NCI-H446 treated with DMSO at 0.1 percent for 48 hours (cell line): ENCODE measurements around the gene NEO1.
A peak's percentile ranks its signal among the peaks of the same experiment; 100 is the strongest.

Experiments
- DNase-seq: peaks from one replicate; lab custom pipeline; 2025; lab: John Stamatoyannopoulos, UW

Gene NEO1

GRCh38 chr15:73028831-73029451, 23.3 kb upstream of the NEO1 start:
- DNase-seq: no peak

GRCh38 chr15:73030122-73030679, 22.1 kb upstream of the NEO1 start:
- no peak for DNase-seq

- DNase-seq: no peak
Measured at GRCh38 chr15:73031648-73032047, 20.6 kb upstream of the NEO1 start.

DNA sequence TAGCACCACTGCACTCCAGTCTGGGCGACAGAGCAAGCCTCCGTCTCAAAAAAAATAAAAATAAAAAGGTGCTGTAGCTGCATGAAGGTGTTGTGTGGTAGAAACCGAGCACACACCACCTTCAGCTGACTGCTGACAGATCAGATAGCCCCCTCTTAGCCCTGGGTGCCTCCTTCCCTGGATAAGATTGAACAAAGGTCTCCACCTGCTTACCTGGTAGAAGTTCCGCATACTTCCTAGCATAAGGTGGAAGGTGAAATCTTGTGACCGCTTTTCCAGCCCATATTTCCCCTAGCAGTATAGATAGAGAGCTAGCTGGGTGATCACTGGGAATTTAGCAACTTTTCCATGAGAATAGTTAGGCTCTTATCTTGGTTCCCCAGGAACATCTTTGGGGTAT, 18.7 kb upstream of the NEO1 start:
- no peak for DNase-seq

- DNase-seq: peak; percentile 97
Measured at GRCh38 chr15:73034221-73034620, 18.0 kb upstream of the NEO1 start.

DNA sequence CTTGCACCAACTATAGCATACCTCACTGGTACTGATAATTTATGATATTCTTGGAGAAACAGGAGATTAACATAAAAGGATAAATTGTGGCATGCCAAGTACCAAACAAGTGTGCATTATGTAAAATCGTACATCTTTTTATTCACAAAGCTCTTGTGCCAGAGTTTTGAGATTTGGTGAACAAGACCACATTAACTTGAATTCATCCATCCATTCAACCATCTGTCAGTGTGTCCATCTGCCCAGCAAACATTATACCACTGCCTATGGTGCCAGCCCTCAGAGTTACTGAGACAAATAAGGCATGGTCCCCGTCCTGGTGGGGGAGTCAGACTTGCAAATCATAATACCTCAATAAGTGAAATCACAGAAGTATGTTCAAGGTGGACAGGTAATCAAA, 17.0 kb upstream of the NEO1 start:
- DNase-seq: peak; percentile 85

GRCh38 chr15:73038220-73038619, 14.0 kb upstream of the NEO1 start:
- DNase-seq: no peak

GRCh38 chr15:73046073-73046472, 6.2 kb upstream of the NEO1 start:
- no peak for DNase-seq

DNA sequence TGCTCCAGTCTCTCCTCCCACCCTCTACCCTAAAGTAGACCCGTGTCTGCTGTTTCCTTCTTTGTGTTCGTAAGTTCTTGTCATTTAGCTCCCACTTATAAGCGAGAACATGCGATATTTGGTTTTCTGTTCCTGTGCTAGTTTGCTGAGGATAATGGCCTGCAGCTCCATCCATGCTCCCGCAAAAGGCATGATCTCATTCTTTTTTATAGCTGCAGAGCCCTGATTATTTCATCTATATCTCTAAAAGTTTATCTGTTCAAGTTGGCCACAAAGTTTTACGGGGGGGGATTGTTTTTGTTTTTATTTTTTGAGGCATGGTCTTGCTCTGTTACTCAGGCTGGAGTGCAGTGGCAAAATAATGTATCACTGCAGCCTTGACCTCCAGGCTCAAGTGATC, 4.4 kb upstream of the NEO1 start:
- DNase-seq: no peak

- no peak for DNase-seq
Measured at GRCh38 chr15:73048624-73049295, 3.5 kb upstream of the NEO1 start.

DNA sequence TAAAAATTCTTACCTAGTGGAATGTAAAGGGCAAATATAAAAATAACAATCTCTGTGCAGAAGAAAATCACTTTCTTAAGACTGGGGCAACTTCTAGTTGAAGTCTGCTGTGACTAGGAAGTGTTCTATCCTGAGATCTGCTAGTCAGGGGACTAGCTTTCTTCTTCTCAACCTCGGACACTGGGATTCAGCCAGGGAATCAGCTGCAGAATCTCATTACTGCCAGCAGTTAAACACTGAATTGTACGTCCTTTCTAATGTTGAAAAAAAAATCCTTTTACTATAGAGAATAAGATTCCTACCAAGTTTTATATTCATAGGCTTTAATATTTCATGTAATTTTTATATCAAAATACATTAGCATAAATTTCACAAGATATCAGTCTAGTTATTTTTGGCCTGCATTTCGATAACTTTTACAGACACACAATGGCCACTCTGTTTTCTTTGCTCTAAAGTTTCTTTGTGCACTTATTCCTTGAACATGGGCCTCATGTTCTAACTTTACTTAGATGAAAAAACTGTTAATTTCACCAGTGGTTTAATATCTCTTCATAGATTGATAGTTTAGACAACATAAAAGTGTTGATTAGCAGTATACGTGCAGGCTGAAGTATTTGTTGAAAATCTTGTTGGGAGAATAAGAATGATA, 2.6 kb upstream of the NEO1 start:
- no peak for DNase-seq

GRCh38 chr15:73050561-73051295, 1.5 kb upstream of the NEO1 start:
- DNase-seq: peak; percentile 9

DNA sequence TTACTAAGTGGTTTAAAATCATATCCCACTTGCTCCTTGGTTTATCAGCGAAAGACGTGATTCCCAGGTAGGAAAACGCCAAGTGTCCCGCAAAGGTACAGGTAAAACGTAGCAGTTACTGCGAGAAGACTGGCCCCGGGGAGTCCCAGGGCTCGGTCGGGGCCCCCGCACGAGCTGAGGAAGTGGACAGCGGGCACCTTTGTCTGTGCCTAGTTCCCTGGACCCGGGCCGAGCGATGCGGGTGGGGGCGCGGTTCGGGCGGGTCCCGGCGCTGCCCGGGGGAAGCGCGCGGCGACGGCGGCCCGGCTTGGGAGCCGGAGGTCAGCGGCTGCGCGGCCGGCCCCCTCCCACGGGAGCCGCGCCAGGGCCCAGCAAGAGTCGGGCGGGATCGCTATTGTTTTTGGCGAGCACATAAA, 864 bp upstream of the NEO1 start:
- no peak for DNase-seq

DNA sequence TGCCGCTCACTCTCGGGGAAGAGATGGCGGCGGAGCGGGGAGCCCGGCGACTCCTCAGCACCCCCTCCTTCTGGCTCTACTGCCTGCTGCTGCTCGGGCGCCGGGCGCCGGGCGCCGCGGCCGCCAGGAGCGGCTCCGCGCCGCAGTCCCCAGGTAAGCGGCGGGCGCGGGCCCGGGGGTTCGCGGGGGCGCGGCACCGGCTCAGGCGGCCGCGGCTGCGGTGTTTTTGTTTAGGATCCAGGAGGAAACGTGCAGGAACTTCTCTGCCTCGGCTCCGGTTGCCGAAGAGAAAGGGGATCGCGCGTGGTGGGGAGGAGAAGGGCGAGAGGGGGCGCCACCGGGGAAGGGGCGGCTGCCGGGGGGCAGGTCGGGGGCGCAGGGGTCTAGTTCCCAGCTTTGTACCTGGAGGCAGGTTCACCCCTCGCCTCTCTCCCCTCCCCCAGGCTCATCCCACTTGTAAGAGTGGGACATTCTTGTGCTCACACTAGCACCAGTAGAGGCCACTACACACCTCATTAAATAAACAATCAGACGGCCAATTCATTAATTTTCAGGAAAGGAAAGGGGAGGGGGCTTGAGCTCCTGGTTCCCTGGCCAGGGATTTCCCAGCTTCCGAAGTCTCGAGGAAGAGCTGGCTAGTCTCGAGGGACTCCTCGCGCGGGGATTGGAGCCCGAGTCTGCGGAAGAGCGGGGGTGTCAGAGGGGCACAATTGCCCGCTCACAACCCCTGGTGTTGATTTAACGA, 562 bp downstream of the NEO1 start:
- peak; percentile 74 for DNase-seq

- no peak for DNase-seq
Measured at GRCh38 chr15:73053398-73053723, 1.1 kb downstream of the NEO1 start.

DNA sequence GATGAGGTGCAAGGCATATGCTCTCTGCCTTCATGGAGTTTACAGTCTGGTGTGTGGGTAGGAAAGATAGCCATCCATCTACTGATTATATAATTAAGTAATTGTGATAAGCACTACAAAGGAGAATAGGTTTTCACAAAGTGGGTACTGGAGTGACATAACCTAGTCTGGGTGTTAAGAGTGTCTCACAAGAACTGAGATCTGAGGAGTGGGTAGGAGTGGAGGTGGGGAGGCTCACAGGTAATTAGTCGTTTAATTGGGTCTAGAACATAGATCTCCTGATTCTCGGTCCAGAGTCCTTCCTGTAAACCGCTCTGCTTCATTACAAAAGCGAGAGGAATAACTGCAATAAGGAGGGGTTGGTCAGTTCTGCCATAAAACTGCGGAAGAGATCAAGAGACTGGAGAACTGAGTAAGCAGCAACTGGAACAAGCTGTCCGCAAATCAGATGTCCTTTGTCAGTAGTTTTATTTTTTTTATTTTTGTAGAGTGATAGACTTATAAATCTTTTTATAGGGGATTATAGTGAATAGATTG, 2.2 kb downstream of the NEO1 start:
- DNase-seq: no peak

GRCh38 chr15:73056460-73056859, 4.2 kb downstream of the NEO1 start:
- DNase-seq: no peak

GRCh38 chr15:73058437-73058836, 6.2 kb downstream of the NEO1 start:
- DNase-seq: no peak

GRCh38 chr15:73065114-73065513, 12.9 kb downstream of the NEO1 start:
- no peak for DNase-seq

GRCh38 chr15:73069109-73069508, 16.8 kb downstream of the NEO1 start:
- no peak for DNase-seq

DNA sequence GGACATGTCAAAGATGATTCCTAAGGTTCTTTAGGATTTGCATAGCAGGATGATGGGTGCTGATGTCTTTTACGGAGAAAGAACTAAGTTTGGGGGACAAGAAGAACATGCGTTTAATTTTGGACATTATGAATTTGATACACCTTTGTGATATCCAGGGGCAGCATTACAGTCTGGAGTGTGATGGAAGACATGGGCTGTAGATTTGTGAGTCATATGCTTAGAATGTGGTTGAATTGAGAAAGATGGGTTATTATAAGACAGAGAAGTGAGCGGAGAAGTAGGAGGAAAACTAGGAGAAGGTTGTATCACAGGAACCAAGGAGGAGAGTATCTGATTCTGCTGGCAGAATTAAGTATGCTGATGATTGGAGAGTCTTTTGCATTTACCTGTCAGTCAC, 20.6 kb downstream of the NEO1 start:
- no peak for DNase-seq

DNA sequence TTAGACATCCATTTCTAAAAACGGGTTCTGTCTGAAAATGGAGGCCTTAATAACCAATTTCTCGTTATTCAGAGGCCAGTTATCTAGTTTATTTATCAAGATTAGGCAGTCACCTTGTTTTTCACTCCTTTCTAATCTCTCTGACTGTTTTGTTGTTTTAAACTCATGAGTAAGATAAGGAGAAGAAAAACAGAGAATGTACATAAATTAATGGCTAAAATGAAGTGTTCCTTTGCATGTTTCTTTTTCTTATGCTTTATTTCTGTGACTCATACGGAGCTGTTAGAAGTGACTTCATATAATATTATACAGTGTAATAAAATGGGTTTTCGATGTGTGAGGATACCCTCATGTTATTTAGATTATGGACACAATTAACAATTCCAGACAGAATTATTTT, 22.0 kb downstream of the NEO1 start:
- DNase-seq: no peak
